GM19324 (cell line): ENCODE measurements around the gene ECI1.
"Not testable (repeated sequence)": the region's sequence is repeated elsewhere in the genome, so short reads cannot be mapped to it uniquely, and the experiment has no call there.

Source experiments
- ATAC-seq: cut with Tn5 transposase; IDR thresholded peaks from one replicate; pipeline ENCODE4 v1.9.1; 2021; ENCODE audit warnings: mild to moderate bottlenecking, moderate library complexity; ENCODE audit not compliant: unreplicated experiment, low FRiP score

ECI1 gene

GRCh38 chr16:2280981-2281542, 29.7 kb upstream of the ECI1 start:
- no peak for ATAC-seq

GRCh38 chr16:2280461-2280860, 29.1 kb upstream of the ECI1 start:
- no peak for ATAC-seq

DNA sequence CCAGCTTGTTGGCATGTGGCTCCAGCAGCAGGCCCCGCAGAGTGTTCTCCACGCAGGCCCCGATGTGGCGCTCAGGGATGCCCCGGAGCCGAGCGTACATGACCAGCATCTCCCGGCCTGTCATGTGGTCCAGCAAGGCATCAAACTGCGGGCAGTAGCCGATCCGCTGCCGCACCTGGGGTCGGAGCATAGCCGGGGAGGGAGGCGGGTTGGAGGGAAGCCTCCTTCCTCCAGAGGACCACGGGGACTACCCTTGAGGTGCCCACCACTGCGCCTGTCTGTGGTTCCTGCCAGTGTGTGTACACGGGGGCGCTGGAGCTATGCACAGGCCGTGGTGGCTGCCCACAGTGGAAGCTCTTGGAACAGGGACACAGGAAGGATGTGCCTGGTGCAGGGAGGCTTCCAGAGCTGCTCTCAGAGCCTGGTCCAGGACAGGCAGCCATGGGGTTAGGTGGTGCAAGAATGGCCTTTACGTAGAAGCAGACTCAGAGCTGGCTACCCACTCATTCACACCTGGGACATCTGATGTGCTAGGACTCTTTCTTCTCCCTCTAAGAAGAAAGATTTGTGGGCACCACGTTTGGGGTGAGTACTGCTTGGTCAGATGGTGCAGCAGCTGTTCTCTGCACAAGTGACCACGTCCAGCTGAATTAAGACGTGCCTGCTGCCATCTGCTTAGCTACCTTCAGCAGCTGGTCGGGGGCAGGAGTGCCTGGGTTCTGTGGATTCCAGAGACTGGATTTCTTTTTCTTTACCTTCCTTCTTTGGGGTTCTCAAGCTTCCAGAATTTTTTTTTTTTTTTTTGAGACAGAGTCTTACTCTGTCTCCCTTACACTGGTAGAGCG, 27.8 kb upstream of the ECI1 start:
- no peak for ATAC-seq

- ATAC-seq: no peak
Observed at GRCh38 chr16:2278272-2278608, 26.9 kb upstream of the ECI1 start.

GRCh38 chr16:2277466-2278271, 26.3 kb upstream of the ECI1 start:
- no peak for ATAC-seq

- no peak for ATAC-seq
Observed at GRCh38 chr16:2276368-2277195, 25.2 kb upstream of the ECI1 start.

GRCh38 chr16:2275476-2276367, 24.3 kb upstream of the ECI1 start:
- no peak for ATAC-seq

GRCh38 chr16:2273931-2274330, 22.5 kb upstream of the ECI1 start:
- ATAC-seq: no peak

- no peak for ATAC-seq
Observed at GRCh38 chr16:2273484-2273883, 22.1 kb upstream of the ECI1 start.

DNA sequence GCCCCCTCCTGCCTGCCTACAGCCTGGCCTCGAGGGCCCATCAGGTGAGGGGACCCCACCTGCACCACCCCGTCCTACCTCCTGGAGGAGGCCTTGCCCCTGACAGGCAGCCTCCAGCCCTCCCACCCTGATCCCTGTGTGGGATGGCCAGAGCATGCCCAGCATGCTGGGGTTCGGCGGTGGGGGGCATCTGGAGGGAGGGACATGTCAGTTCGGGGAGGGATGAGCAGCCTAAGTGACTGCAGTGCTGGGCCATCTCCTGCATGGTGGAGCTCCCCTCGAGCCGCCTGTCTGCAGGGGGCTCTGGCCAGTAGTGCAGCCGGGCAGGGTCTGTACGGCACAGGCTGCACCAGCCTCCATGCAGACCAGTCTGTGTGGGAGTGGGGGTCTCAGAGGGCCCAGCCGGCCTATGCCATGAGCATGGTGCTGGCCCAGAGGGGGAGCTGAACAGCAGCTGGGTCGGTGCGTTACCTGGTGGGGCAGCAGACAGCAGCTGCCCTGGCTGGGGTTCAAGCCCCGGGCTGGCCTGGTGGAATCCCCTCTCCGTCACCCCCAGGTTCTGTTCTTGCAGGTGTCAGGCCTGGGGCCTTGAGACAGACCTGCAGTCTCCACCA, 20.6 kb upstream of the ECI1 start:
- no peak for ATAC-seq

GRCh38 chr16:2270588-2271470, 19.4 kb upstream of the ECI1 start:
- ATAC-seq: no peak

DNA sequence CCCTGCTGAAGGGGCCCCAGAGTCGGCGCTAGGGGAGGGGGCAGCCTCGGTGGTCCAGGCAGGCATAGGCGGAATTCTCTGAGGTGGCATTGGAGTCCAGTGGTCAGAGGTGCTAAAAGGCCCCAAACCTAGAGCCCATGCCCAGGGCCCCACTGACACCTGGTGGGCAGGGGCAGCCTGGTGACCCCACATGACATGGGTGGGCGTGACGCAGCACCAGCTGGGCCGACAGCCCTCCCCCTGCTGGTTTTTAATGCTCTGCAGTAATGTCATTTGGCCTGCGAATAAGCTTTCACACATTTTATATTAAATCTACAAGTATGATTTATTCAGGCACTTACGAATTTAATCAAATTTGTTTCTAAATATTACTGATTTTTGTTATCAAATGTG, 18.7 kb upstream of the ECI1 start:
- ATAC-seq: no peak

DNA sequence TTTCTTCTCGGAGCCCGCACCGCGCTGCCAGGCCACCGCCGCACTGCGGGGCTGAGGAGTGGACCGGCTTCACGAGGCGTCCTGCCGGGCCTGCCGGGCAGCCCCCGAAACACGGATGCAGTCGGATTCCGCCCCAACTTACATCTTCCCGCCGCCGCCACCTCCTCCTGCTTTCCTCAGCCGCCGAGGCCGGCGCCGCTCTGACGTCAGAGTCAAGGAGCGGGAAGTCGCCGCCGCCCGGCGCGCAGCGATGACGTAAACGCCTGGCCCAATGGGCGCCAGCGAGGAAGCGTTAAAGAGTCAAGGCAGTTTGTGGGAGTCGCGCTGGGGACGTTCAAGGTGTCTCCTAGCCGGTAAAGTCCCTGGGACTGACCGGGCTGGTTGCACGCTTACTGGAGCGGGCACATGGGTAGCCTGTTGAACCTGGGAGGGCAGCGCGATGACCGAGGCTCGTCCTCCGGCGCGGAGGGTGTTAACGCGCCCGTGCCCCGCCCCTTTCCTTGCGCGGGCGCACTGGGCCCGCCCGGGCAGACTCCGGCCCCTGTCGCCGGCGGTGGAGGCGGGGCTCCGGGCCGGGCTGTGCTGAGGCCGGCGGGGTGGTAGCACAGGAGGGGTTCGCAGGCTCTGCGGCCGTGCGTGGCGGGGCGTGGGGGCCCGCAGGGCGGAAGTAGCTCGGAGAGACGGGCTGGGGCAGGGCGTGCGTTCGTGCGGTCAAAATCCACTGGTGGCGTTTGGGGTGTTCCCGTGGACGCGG, 16.7 kb upstream of the ECI1 start, which contains the start of gene RNPS1:
Gene RNPS1 (minus strand): TSS at position 214 of the 754 bp plus-strand sequence. CDS start 3,483 bp downstream, outside the sequence.
- peak; percentile 86 for ATAC-seq

DNA sequence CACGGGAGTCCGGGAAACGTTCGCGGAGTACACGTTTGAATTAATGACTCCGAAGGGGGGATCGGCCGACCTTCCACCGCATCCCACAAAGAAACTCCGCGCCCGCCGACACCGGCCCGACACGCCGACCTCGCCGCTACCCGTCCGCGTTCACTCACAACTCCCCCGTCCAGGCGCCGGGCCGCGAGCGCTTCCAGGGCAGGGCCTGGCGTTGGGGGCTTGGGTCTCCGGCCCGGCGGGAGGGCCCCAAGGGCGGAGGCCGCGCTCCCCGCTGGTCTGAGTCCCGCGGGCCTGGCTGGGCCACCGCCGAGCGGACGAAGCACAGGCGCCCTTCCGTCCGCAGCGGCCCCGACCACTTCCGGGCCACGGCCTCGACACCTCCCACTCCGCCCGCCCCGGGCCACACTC, 16.1 kb upstream of the ECI1 start:
- ATAC-seq: peak; percentile 62

DNA sequence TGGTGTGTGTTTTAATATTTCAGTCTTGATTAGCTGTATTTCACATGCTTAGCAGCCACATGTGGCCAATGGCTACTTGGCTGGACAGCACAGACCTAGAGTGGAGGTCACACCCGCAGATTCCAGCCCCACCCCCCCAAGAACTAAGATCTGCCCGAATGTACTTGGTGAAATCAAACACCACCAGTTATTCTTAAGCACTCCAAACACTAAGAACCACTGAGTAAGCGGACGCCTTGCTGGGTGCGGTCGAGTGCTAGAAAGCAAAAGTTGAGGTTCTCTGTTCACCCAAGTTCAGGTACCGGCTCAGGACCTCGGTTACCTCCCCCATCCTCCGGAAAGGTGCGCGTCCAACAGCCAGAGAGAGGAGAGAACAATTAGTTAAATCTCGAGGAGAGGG, 15.5 kb upstream of the ECI1 start:
- not testable (repeated sequence) for ATAC-seq

DNA sequence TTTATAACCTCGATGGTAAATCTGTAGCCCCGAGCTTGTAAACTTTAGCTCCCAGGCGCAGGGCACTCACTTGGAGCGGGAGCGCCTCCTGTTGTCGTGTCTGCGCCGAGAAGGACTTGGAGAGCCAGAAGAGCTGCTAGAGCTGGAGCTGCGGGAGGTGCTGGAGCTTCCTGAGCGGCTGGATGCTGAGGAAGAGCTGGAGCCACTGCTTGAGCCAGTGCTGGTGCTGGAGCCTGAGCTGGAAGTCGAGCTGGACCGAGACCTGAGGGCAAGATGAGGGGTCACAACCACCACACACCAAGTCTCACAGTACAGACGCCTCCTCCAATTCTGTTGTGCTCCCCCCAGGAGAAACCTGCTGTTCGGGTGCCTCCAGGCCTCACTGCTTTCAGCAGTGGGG, 11.6 kb upstream of the ECI1 start:
- ATAC-seq: not testable (repeated sequence)

DNA sequence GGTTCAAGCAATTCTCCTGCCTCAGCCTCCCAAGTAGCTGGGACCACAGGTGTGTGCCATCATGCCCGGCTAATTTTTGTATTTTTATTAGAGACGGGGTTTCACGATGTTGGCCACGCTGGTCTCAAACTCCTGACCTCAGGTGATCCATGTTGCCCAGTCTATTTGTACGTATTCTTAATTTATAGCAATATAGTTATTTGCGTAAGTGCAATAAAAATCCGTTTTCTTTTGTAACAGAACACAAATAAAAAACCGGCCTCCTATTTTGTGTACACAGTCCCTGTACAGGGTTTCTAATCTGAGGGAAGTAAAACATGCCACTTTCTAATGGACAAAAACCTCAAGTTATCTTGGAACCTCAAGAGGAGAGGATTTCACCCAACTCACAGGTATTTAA, 8.9 kb upstream of the ECI1 start:
- ATAC-seq: no peak
